H7 (cell line): ENCODE data around the gene IRF5. TPM values are rescaled to one million over a fixed set of nuclear protein-coding genes. Genes with fewer than 3 reads are reported as not detected.
A peak's percentile ranks its signal among the peaks of the same experiment; 100 is the strongest.

Experiments used
- DNase-seq: peaks from one replicate; pipeline ENCODE4 v3.0.0; 2012
- H3K27me3 ChIP-seq: 2 replicates; pipeline ENCODE4 v1.6.0; 2011; ENCODE audit warnings: mild to moderate bottlenecking, low read length; ENCODE audit not compliant: control insufficient read depth, insufficient read depth
- H3K36me3 ChIP-seq: replicated peaks from 2 replicates; pipeline ENCODE4 v1.5.1; 2011; ENCODE audit warnings: low read length; ENCODE audit not compliant: control insufficient read depth, insufficient read depth
- H3K4me3 ChIP-seq: 2 replicates; pipeline ENCODE4 v1.5.1; 2011; ENCODE audit warnings: low read depth, mild to moderate bottlenecking, control low read depth, low read length, moderate library complexity; ENCODE audit not compliant: insufficient read depth
- total RNA-seq: library from RNA; depleted of rRNA; stranded (reverse); fragments of >200 nt; shearing (Covaris generic); gene quantifications from 2 replicates; pipeline ENCODE4 v1.2.3, GENCODE V29; 2014; rRNA removed

The IRF5 gene, protein sequence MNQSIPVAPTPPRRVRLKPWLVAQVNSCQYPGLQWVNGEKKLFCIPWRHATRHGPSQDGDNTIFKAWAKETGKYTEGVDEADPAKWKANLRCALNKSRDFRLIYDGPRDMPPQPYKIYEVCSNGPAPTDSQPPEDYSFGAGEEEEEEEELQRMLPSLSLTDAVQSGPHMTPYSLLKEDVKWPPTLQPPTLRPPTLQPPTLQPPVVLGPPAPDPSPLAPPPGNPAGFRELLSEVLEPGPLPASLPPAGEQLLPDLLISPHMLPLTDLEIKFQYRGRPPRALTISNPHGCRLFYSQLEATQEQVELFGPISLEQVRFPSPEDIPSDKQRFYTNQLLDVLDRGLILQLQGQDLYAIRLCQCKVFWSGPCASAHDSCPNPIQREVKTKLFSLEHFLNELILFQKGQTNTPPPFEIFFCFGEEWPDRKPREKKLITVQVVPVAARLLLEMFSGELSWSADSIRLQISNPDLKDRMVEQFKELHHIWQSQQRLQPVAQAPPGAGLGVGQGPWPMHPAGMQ
- total RNA-seq, result 0.48 and 0.62 TPM in 2 replicates

DNA sequence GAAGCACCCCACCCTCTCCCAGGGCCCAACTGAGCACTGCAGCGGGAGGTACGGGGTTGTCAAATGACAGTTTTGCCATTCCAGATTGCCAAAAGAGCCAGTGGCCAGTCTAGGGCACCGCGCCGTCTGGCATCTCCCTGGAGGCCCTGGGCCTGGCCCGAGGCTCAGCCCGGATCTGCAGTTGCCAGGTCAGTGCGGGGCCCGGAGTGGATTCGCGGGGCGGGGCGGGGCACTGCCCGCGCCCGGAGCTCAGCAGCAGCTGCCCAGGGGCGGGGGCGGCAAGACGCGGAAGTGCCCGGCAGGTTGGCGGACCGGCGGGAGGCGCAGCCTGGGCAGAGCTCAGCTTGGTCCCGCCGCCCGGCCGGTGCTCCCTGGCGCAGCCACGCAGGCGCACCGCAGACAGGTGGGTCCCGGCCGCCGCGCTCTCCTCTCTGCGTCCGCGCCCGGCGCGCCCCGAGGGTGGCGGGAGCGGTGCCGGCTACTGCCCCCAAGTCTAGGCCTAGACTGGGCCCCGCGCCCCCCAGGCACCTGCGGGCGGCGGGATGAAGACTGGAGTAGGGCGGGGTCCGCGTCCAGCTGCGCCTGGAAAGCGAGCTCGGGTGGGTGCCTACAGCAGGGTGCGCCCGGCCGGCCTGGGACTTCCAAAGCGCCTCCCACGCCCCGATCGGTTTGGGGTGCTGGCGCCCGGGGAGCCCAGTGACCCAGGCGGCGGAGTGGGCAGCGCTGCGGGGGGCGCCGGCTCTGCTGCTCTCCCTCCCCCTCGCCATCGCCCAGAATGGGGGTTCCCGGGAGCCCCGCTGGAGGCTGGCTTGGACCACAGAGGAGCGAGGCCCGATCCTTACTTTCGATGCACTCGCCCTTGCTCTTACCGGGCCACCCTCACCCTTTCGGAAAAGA, at the start of gene IRF5:
Gene IRF5 (plus strand): TSS at position 281 of the 897 bp plus-strand sequence. CDS start 4,155 bp downstream, outside the sequence.
- Histone ChIP-seq H3K4me3 (peak within 1 kb of the TSS; percentile 50), H3K27me3 (peaks cover 37% of the 10 kb centered on the region), H3K36me3 (no peaks in the 10 kb centered on the region)
- DNase-seq, result peak; percentile 87

DNA sequence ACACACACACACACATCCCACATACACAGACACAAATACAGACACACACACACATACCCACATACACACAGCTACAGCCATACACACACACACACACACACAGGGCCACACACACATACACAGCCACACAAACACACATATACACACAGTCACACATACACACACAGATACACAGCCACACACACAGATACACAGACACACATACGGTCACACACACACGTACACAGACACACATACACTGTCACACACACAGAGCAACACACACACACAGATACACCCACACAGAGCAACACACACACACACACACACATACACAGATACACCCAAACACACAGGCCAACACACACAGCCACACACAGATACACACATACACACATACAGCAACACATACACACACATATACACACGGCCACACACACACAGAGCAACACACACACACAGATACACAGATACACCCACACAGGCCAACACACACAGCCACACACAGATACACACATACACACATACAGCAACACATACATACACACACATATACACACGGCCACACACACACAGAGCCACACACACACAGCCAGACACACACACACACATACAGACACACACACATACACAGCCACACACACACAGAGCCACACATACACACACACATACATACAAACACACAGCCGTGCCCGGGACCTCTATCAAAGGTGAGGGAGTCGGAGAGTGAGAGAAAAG, 49.5 kb upstream of the IRF5 start:
- DNase-seq, result no peak
- H3K36me3 ChIP-seq, result no peaks in the 10 kb centered on the region
- peaks cover 6% of the 10 kb centered on the region for H3K27me3 ChIP-seq
- H3K4me3 ChIP-seq, result no peak overlapping the region

DNA sequence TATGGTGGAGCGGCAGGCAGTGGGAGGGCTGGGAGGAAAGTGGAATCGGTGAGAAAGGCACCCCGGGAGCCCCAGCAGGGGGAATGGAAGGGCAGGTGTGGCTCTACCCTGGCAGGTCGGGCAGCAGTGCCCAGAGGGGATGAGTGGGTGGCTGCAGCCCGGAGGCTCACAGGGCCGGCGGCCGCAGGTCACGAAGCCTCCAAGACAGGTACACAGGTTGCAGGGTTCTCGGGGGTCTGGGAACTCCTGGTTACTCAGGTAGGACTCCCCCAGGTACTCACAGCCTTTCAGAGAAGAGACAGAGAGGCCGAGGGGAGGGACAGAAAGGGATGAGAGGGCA, 49.0 kb upstream of the IRF5 start:
- peak; percentile 81 for DNase-seq
- no peak overlapping the region for H3K4me3 ChIP-seq
- peaks cover 6% of the 10 kb centered on the region for H3K27me3 ChIP-seq
- H3K36me3 ChIP-seq, result no peaks in the 10 kb centered on the region

DNA sequence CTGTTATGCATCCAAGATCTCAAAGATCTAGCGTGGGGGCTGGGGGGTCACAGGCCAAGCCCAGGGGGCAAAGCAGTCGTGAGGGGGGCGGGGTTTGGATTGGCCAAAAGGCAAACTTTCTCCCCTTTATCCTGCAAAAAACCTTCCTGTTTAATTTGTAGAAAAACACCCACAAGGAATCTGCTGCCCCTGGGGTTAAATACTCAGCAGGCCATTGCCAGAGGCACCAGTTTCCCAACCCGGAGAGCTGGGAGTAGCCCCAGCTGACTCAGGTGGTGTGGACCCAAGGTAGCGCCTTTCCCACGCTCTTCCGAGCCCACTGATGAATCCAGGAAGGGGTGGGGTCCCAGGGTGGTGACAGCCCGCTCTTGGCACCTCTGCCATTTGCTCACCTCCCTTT, 48.6 kb upstream of the IRF5 start:
- Histone ChIP-seq H3K36me3 (no peaks in the 10 kb centered on the region), H3K27me3 (peaks cover 6% of the 10 kb centered on the region), H3K4me3 (no peak overlapping the region)
- peak; percentile 69 for DNase-seq

DNA sequence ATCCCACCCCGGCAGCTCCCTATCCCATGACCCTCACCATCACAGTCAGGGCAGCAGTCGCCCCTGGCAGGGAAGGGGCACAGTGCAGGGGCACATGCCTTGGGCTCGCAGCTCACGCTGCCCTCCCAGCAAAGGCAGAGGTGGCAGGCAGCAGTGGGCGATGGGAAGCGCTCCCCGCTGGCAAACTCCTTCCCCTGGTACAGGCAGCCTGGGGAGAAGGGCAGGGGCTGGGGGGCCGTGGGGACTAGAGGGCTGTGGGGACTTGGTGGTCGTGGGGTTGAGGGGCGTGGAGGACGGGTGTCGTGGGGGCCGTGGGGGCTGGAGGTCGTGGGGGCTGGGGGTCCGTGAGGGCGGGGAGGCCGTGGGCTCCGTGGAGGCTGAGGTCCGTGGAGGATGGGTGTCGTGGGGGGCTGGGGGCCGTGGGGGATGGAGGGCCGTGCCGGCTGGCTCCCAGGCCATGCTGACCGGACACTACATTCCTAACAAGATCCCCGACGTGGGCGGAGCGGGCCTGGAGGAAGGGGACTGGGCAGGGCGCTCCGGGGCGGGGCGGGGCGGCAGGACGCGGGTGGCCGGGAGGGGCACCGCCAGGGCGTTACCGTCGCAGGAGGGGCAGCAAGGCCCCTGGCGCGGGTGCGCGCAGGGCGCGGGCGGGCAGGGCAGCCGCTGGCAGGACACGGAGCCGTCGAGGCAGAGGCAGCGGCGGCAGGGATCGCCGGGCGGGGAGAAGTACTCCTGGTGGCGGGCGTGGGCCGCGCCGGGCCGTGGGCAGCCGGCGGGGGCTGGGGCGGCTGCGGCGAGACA, 47.2 kb upstream of the IRF5 start:
- Histone ChIP-seq H3K27me3 (peaks cover 6% of the 10 kb centered on the region), H3K4me3 (peak overlapping the region; percentile 50), H3K36me3 (no peaks in the 10 kb centered on the region)
- DNase-seq, result peak; percentile 89

DNA sequence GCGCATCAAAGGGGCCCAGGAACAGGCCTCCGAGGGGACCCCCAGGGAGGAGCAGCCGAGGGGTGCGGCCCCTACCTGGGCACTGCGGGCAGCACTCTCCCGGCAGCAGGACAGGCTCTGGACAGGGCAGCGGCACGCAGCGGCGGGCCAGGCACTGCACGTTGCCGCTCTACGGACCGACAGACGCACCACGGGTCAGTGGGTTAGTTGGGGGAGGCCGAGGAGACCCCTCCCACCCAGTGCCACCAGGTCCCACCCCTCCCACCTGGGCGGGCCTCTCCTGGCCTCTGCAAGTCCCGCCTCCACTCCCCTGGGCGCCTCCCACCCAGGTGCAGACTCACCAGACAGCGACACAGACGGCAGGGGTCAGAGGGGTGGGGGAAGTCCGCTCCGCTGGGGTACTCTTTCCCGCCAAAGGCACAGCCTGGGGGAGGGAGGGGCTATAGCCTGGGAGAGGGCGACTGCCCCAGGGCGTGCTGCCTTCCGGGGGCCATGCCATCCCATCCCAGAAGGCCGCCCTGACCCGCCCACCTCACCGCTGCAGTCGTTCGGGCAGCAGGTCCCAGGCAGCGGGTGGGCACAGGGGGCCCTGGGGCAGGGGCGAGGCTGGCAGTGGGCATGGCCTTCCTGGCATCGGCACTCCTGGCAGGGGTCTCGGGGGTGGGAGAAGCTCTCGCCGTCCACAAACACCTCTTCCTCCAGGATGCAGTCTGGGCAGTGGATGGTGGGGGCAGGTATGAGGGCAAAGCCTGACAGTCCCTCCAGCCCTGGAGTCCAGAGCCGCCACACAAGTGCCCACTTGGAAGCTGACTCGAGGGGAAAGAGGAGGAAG, 46.4 kb upstream of the IRF5 start:
- DNase-seq, result peak; percentile 90
- Histone ChIP-seq H3K36me3 (no peaks in the 10 kb centered on the region), H3K27me3 (peaks cover 6% of the 10 kb centered on the region), H3K4me3 (peak overlapping the region; percentile 50)

DNA sequence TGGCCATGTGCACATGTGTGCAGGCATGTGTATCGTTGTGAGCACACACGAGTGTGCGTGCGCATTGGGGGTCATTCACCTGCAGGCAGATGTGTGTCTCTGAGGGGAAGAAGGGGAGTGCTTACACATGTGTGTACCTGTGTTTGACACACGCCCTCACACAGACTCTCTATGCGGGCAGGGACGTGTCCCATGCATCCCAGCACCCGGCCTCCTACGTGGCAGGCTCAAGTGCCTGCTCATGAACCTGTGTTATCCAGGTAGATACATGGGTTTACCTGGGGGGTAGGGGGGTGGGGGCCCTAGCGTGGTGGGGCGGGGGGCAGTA, 45.8 kb upstream of the IRF5 start:
- Histone ChIP-seq H3K4me3 (no peak overlapping the region), H3K27me3 (peaks cover 6% of the 10 kb centered on the region), H3K36me3 (no peaks in the 10 kb centered on the region)
- peak; percentile 60 for DNase-seq

DNA sequence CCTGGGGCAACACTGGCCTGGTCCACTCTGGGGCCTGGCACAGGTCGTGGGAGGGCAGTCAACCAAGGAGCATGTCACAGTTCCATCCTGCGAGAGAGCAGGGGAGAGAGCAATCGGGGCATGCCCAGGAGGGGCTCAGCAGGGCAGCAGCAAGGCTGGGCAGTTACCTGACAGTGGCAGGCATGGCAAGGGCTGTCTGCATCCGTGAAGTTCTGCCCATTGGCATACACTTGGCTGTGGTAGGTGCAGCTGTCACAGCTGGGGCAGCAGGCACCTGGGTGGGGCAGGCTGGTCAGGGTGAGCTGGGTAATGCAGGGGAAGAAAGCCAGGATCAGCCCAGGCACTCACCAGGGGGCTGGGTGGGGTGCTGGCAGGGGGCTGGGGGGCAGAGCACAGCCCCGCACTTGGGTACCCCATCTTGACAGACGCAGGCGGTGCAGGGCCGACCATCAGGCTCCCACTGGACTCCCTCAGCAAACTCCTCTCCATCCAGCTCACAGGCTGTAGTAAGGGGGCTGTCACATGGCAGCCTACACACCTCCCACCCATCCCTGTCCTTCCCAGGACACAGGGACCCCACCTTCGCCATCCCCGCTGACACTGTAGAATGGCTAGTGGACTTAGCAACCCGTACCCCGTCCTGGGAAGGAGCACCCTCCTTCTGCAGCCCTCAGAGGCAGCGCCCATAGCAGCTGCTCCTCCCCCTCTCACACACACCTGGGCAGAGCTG, 45.0 kb upstream of the IRF5 start:
- Histone ChIP-seq H3K4me3 (no peak overlapping the region), H3K27me3 (peaks cover 6% of the 10 kb centered on the region), H3K36me3 (no peaks in the 10 kb centered on the region)
- peak; percentile 59 for DNase-seq

DNA sequence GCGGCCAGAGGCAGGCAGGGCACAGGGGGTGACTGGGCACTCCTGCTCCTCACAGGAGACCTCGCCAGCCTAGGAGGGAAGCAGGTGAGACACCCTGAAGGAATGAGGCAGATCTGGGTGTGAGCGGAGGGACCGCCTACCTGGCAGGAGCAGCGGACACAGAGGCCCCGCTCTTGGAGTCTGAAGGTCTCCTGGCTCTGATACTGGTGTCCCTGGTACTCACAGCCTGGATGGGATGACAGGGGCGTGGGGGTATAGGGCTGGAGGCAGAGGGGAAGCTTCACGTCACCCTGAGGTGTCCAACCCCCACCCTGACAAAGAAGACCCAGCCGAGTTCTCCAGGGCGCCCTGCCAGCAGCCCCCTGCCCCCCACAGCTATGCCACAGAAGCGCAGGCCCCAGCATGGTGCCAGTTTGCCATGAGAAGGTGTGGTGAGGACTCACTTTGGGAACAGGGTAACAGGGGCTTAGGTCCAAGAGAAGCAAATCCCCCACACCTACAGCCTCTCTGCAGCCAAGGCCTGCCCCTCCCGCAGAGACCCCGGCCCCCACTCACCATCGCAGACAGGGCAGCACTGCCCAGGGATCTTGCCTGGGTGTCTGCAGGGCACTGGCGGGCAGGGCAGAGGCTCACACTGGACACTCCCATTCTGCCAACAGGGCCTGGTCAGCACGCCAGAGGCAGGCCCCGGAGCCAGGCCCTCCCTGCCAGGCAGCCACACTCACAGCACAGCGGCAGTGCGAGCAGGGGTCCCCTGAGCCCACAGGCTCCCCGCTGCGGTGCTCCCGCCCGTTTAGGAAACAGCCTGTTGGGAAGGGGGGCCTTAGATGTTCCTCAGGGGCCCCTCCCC, 44.3 kb upstream of the IRF5 start:
- no peak overlapping the region for H3K4me3 ChIP-seq
- peaks cover 6% of the 10 kb centered on the region for H3K27me3 ChIP-seq
- H3K36me3 ChIP-seq, result no peaks in the 10 kb centered on the region
- DNase-seq, result peak; percentile 47

DNA sequence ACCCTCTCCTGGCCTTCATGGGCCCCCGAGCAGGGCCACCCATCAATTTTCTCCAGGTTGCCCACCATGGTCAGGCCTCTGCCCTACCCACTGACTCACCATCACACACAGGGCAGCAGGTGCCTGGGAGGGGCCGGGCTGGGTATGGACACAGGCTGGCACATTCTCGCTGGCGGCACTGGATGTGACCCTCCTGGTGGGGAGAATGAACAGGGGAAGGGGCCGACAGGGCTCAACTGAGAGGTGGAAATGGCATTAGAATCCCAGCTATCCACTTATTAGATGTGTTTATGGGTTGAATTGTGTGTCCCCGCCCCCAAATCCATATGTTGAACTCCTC, 43.7 kb upstream of the IRF5 start:
- H3K27me3 ChIP-seq, result peaks cover 6% of the 10 kb centered on the region
- no peaks in the 10 kb centered on the region for H3K36me3 ChIP-seq
- DNase-seq, result no peak
- no peak overlapping the region for H3K4me3 ChIP-seq

DNA sequence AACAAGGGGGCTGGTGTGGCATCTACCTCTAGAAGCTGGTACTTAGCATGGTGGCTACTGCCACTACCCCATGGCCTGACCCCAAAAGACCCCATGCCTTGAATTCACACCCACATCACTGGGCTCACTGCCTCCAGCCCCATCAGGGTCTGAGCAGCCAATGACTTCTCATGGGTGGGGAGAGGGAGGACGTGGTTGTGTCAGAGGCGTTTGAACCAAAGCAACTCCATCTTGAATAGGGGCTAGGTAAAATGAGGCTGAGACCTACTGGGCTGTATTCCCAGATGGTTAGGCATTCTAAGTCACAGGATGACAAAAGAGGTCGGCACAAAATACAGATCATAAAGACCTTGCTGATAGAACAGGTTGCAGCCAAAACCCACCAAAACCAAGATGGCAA, 42.4 kb upstream of the IRF5 start:
- Histone ChIP-seq H3K36me3 (no peaks in the 10 kb centered on the region), H3K27me3 (peaks cover 6% of the 10 kb centered on the region), H3K4me3 (no peak overlapping the region)
- no peak for DNase-seq

DNA sequence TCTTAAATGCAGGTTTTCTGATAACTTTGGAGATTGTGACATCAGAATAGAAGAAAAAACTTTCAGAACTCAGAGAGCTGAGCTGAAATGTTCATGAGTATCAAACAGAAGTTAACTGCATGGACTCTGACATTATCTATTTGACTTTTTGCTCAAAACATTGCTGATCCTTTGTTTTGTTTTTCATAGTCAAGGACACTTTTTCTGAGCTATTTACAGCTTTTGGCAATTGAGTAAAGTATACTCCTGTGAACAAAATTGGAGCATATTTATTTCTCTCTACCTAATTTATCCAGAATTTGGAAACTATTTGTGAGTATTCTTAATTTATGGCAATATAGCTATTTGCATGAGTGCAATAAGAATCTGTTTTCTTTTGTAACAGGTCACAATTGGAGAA, 38.3 kb upstream of the IRF5 start:
- DNase-seq, result no peak
- no peaks in the 10 kb centered on the region for H3K36me3 ChIP-seq
- H3K4me3 ChIP-seq, result no peak overlapping the region
- no peaks in the 10 kb centered on the region for H3K27me3 ChIP-seq
